H1 (cell line): ENCODE data around the gene BSN. TPM values are rescaled to one million over a fixed set of nuclear protein-coding genes. Genes with fewer than 3 reads are reported as not detected.

Source experiments
- BACH1 ChIP-seq: IDR thresholded peaks from 2 replicates; pipeline ENCODE4 v1.6.1; 2012; ENCODE audit warnings: low read length, improper control_type of control experiment
- CHD2 ChIP-seq: IDR thresholded peaks from 2 replicates; pipeline ENCODE4 v1.6.1; 2012; ENCODE audit warnings: low read length, improper control_type of control experiment
- CHD7 ChIP-seq: fragments of 300-600 bp; sonication (generic); IDR thresholded peaks from 2 replicates; pipeline ENCODE4 v1.7.1; 2012; ENCODE audit warnings: low read length, moderate library complexity, mild to moderate bottlenecking, inconsistent platforms; ENCODE audit not compliant: insufficient replicate concordance
- EZH2 ChIP-seq: fragments of 200-600 bp; sonication (generic); IDR thresholded peaks from 2 replicates; pipeline ENCODE4 v1.7.1; 2012; ENCODE audit warnings: low read depth, mild to moderate bottlenecking, moderate library complexity, low read length, inconsistent platforms; ENCODE audit not compliant: severe bottlenecking
- HDAC2 ChIP-seq, 2 experiments: fragments of 300-600 bp in 1 of 2; sonication (generic) in 1 of 2; IDR thresholded peaks; 2 replicates each; pipeline ENCODE4 v1.6.1; 2011 to 2012; ENCODE audit warnings: low read depth in 2 of 2, low read length in 2 of 2, mild to moderate bottlenecking in 2 of 2, moderate library complexity in 2 of 2, borderline replicate concordance in 1 of 2, inconsistent platforms in 1 of 2
- PHF8 ChIP-seq: fragments of 200-600 bp; sonication (generic); conservative IDR thresholded peaks from 2 replicates; pipeline ENCODE4 v1.7.1; 2012; ENCODE audit warnings: low read depth, mild to moderate bottlenecking, inconsistent platforms, low read length, moderate library complexity
- POLR2A ChIP-seq, 2 experiments: IDR thresholded peaks; 1 replicate in 1 of 2; 2 replicates in 1 of 2; pipeline ENCODE4 v1.6.1; 2011; ENCODE audit warnings: low read depth in 2 of 2, low read length in 2 of 2, mild to moderate bottlenecking in 2 of 2; ENCODE audit errors: control extremely low read depth in 1 of 2
- SAP30 ChIP-seq: fragments of 300-600 bp; sonication (generic); IDR thresholded peaks from 2 replicates; pipeline ENCODE4 v1.7.1; 2012; ENCODE audit warnings: low read length, moderate library complexity, mild to moderate bottlenecking, inconsistent platforms; ENCODE audit not compliant: insufficient read depth, insufficient replicate concordance
- SP2 ChIP-seq: IDR thresholded peaks from 2 replicates; pipeline ENCODE4 v1.6.1; 2012; ENCODE audit warnings: mild to moderate bottlenecking, low read length, inconsistent platforms
- SRF ChIP-seq: IDR thresholded peaks from 2 replicates; pipeline ENCODE4 v1.6.1; 2011; ENCODE audit warnings: mild to moderate bottlenecking, low read depth, low read length, moderate library complexity
- polyA plus RNA-seq, 7 experiments: library from polyadenylated mRNA; depleted of rRNA in 3 of 7; stranded (reverse) in 5 of 7; unstranded in 2 of 7; fragments of >200 nt in 5 of 7; fragments of 200-250 nt in 2 of 7; gene quantifications; 1 replicate in 5 of 7; 2 replicates in 1 of 7; 4 replicates in 1 of 7; pipeline versions ENCODE4 v1.2.1 to v1.2.3, GENCODE V29; 2011 to 2013; ENCODE audit warnings: missing spikeins in 2 of 7, mixed read lengths in 2 of 7
- total RNA-seq: library from RNA; stranded (reverse); fragmentation: NEBNext Ultra II Directional; extraction: Animal tissue kit (Norgen Biotek cat#: 25700); gene quantifications from 2 replicates; pipeline ENCODE4 v1.2.1, GENCODE V29; 2021

BSN gene
- total and polyA plus RNA-seq, 2 of the 8 experiments (the other 6 are each of a cell fraction or from before 2014, with no cell fraction given), result 0.60 to 3.0 TPM

GRCh38 chr3:49661281-49661680, 107.0 kb downstream of the BSN start (continued):
- no peak for TF ChIP-seq CHD7
- TF ChIP-seq SP2, result no peak
- TF ChIP-seq CHD2, result no peak
- TF ChIP-seq EZH2, result no peak
- TF ChIP-seq SAP30, result no peak
- TF ChIP-seq SRF, result no peak
- no peak for TF ChIP-seq BACH1
- TF ChIP-seq PHF8, result no peak
- no peak for TF ChIP-seq HDAC2 (IDR thresholded peaks at IDR 0.05; ENCODE audit: borderline replicate concordance in 1 of 2, low read depth in 2 of 2, low read length in 2 of 2)
- no peak for TF ChIP-seq POLR2A (IDR thresholded peaks at IDR 0.05; ENCODE audit: control extremely low read depth in 1 of 2, low read depth in 2 of 2, low read length in 2 of 2)
